OCI-LY7 (cell line): ENCODE measurements around the gene JMJD4. TPM values are rescaled to one million over a fixed set of nuclear protein-coding genes. Genes with fewer than 3 reads are reported as not detected.

Experiments
- BruUV-seq: library from RNA; stranded (reverse); fragments of 400-500 nt; replicated peaks from 2 replicates; lab custom pipeline; 2021; lab: Mats Ljungman, UMichigan
- CTCF ChIA-PET: fragments of 300-600 bp; sonication (Branson Sonifier 250); formaldehyde crosslinking; loops from one replicate; lab custom pipeline; 2022; ENCODE audit warnings: antibody characterized with exemption; ENCODE audit not compliant: unreplicated experiment; lab: Charles Lee
- POLR2A ChIA-PET: fragments of 300-600 bp; sonication (Branson Sonifier 250); formaldehyde crosslinking; loops from one replicate; lab custom pipeline; 2022; ENCODE audit warnings: antibody characterized with exemption; lab: Charles Lee
- DNase-seq: peaks from one replicate; pipeline ENCODE4 v3.0.0-alpha.2; 2015; ENCODE audit warnings: low spot score
- H2AFZ ChIP-seq: fragments of 200-600 bp; sonication (generic), shearing (Covaris generic); 2 replicates; pipeline ENCODE4 v1.6.1; 2014; ENCODE audit warnings: mild to moderate bottlenecking, antibody characterized with exemption, low read length, moderate library complexity
- H3K27ac ChIP-seq: fragments of 200-600 bp; sonication (generic); 2 replicates; pipeline ENCODE4 v1.5.1; 2014; ENCODE audit warnings: mixed run types, low read depth, mild to moderate bottlenecking, moderate library complexity, low read length, inconsistent platforms; ENCODE audit not compliant: poor library complexity, severe bottlenecking
- H3K36me3 ChIP-seq: fragments of 200-600 bp; sonication (generic); 2 replicates; pipeline ENCODE4 v1.6.1; 2014; ENCODE audit warnings: mild to moderate bottlenecking, antibody characterized with exemption, low read length, moderate library complexity, mixed read lengths; ENCODE audit not compliant: insufficient read depth
- H3K4me1 ChIP-seq: fragments of 200-600 bp; sonication (generic); 2 replicates; pipeline ENCODE4 v1.5.1; 2014; ENCODE audit warnings: mild to moderate bottlenecking, low read length; ENCODE audit not compliant: insufficient read depth, poor library complexity, severe bottlenecking
- H3K4me2 ChIP-seq: fragments of 200-600 bp; sonication (generic); 2 replicates; pipeline ENCODE4 v1.6.1; 2014; ENCODE audit warnings: mild to moderate bottlenecking, low read length
- H3K4me3 ChIP-seq: fragments of 200-600 bp; sonication (generic); 2 replicates; pipeline ENCODE4 v1.5.1; 2014; ENCODE audit warnings: mild to moderate bottlenecking, low read depth, low read length; ENCODE audit not compliant: poor library complexity, severe bottlenecking
- H3K79me2 ChIP-seq: fragments of 200-600 bp; sonication (generic); 2 replicates; pipeline ENCODE4 v1.6.1; 2016; ENCODE audit warnings: low read depth, mild to moderate bottlenecking, low read length, moderate library complexity, mixed read lengths; ENCODE audit not compliant: insufficient read depth
- H3K9me2 ChIP-seq: fragments of 200-600 bp; sonication (generic); 2 replicates; pipeline ENCODE4 v1.6.1; 2016; ENCODE audit warnings: mild to moderate bottlenecking, low read length, mixed read lengths; ENCODE audit not compliant: insufficient read depth
- H3K9me3 ChIP-seq: fragments of 200-600 bp; sonication (generic); 2 replicates; pipeline ENCODE4 v1.6.1; 2014; ENCODE audit warnings: mild to moderate bottlenecking, mixed run types, low read length, mixed read lengths
- H4K20me1 ChIP-seq: fragments of 200-600 bp; sonication (generic); 2 replicates; pipeline ENCODE4 v1.6.1; 2014; ENCODE audit warnings: mild to moderate bottlenecking, antibody characterized with exemption, low read length, moderate library complexity, mixed read lengths; ENCODE audit not compliant: insufficient read depth
- EZH2phosphoT487 ChIP-seq: fragments of 200-600 bp; sonication (generic); IDR thresholded peaks from 2 replicates; pipeline ENCODE4 v1.6.1; 2018; ENCODE audit warnings: low read depth, borderline replicate concordance, mild to moderate bottlenecking, mixed run types, antibody characterized with exemption, low read length, moderate library complexity, mixed read lengths
- intact Hi-C: fragments of 100-400 bp; cut with micrococcal nuclease; formaldehyde crosslinking; loops from one replicate; pipeline ENCODE4 v1.10.0; 2022; ENCODE audit not compliant: unreplicated experiment
- total RNA-seq, 2 experiments: library from RNA; depleted of rRNA in 1 of 2; stranded (reverse); fragments of >200 nt in 1 of 2; shearing (Covaris generic) in 1 of 2; gene quantifications; 2 replicates each; pipeline ENCODE4 v1.2.3, GENCODE V29; 2014 to 2022
- TF ChIP-seq, protein P1 (sequence below): fragments of 200-600 bp; sonication (generic); conservative IDR thresholded peaks from 2 replicates; pipeline ENCODE4 v1.5.1; 2014; ENCODE audit warnings: mild to moderate bottlenecking, antibody characterized with exemption, low read length, moderate library complexity, mixed read lengths

JMJD4 gene
- total RNA-seq, 2 experiments from 2014 or later, result 27.8 to 41.8 TPM

DNA sequence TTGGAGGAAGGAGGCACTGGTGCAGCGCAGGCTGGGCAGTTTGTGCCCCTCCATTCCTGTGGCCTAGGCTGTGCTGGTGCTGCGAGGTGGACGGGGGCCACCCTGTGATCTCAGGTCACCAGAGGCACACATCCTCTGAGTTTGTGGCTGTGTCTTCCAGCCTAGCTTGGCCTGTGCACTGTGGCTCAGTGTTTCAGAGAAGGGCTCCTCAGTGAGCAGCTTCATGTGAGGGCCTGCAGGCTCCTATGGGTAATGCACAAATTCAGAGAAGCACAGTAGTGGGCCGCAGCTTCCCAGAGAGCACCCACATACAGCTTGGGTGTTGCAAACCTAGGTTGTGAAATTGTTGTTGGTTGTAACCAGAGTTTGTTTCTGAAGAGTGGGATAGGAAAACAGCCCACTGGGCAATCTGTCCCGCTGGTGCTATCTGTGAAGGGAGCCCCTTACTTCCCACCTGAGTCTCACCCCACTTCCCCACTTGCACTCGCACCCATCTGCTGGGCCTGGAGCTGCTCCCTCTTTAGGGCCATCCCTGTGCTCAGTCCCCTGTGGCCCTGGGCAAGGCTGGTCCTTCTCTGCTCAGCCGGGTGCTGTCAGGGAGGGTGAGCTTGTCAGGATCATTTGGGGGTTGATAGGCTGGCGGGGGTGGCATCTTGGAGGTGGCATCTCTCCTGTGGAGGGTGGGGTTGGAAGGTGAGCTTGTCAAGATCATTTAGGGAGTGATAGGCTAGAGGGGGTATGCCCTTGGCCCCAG, 30.3 kb upstream of the JMJD4 start:
- Histone ChIP-seq H3K79me2 (no peaks in the 10 kb centered on the region), H3K27ac (no peak overlapping the region), H2AFZ (no peak overlapping the region), H3K4me2 (no peak overlapping the region), H3K4me3 (no peak overlapping the region), H3K9me3 (no peaks in the 10 kb centered on the region), H3K36me3 (peaks cover 56% of the 10 kb centered on the region), H3K9me2 (no peaks in the 10 kb centered on the region), H3K4me1 (peaks cover 4% of the 10 kb centered on the region), H4K20me1 (no peaks in the 10 kb centered on the region)
- no TSS peak for BruUV-seq
- ChIA-PET CTCF (interaction anchor here (0.9 kb wide), 1 partner anchor 22 kb away, joined by 12 read pairs; no protein-coding TSS in a partner anchor), POLR2A (interaction anchor here (0.9 kb wide), 1 partner anchor 12 kb away, joined by 3 read pairs; no protein-coding TSS in a partner anchor)
- TF ChIP-seq, protein P1, sequence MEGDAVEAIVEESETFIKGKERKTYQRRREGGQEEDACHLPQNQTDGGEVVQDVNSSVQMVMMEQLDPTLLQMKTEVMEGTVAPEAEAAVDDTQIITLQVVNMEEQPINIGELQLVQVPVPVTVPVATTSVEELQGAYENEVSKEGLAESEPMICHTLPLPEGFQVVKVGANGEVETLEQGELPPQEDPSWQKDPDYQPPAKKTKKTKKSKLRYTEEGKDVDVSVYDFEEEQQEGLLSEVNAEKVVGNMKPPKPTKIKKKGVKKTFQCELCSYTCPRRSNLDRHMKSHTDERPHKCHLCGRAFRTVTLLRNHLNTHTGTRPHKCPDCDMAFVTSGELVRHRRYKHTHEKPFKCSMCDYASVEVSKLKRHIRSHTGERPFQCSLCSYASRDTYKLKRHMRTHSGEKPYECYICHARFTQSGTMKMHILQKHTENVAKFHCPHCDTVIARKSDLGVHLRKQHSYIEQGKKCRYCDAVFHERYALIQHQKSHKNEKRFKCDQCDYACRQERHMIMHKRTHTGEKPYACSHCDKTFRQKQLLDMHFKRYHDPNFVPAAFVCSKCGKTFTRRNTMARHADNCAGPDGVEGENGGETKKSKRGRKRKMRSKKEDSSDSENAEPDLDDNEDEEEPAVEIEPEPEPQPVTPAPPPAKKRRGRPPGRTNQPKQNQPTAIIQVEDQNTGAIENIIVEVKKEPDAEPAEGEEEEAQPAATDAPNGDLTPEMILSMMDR, result no peak
- TF ChIP-seq EZH2phosphoT487, result no peak
- intact Hi-C loops, result no loop called here
- no peak for DNase-seq

DNA sequence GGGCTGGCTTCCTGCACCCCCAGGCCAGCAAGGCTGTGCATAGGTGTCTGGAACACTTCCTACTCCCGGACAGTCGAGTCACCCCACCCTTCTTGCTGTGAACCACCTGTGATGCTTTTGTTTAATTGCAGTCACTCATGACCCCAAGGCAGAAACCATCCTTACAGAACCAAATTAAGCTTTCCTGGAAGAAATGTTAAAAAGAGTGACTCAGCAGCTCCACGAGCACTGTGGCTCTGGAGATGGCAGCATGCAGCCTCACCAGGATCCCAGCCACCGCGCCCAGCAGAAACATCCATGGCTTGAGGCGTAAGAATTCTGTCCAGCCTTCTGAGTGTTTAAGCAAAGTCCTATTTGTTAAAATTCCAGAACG, 28.9 kb upstream of the JMJD4 start:
- intact Hi-C loops, result no loop called here
- peaks cover 70% of the 10 kb centered on the region for H3K36me3 ChIP-seq
- H3K4me3 ChIP-seq, result no peak overlapping the region
- BruUV-seq, result no TSS peak
- no peaks in the 10 kb centered on the region for H3K9me3 ChIP-seq
- H3K4me2 ChIP-seq, result no peak overlapping the region
- peaks cover 4% of the 10 kb centered on the region for H3K4me1 ChIP-seq
- no peaks in the 10 kb centered on the region for H3K9me2 ChIP-seq
- DNase-seq, result no peak
- no peaks in the 10 kb centered on the region for H3K79me2 ChIP-seq
- TF ChIP-seq EZH2phosphoT487, result no peak
- TF ChIP-seq, protein P1, result no peak
- H3K27ac ChIP-seq, result no peak overlapping the region
- H2AFZ ChIP-seq, result no peak overlapping the region
- CTCF ChIA-PET, result no interaction called here
- POLR2A ChIA-PET, result no interaction called here
- H4K20me1 ChIP-seq, result no peaks in the 10 kb centered on the region
